HEK293 (cell line): ENCODE measurements around the gene SSH3.

Experiments used
- CTCF ChIA-PET: fragments of 350-600 bp; formaldehyde crosslinking; extraction: SDS; loops from one replicate; lab custom pipeline; 2021; ENCODE audit warnings: antibody characterized with exemption; lab: Yijun Ruan, JAX
- POLR2A ChIA-PET: fragments of 300-600 bp; formaldehyde crosslinking; extraction: SDS; loops from one replicate; lab custom pipeline; 2020; ENCODE audit warnings: antibody characterized with exemption, inconsistent platforms; lab: Yijun Ruan, JAX
- H3K27ac ChIP-seq: fragments of 200-500 bp; sonication (Bioruptor generic); 2 replicates; pipeline ENCODE4 v1.5.1; 2014; ENCODE audit warnings: low read depth, low read length, control low read depth, inconsistent platforms; ENCODE audit errors: extremely low read depth
- H3K36me3 ChIP-seq, 2 experiments: fragments of 200-500 bp in 1 of 2; sonication (Bioruptor generic) in 1 of 2; 1 replicate in 1 of 2; 2 replicates in 1 of 2; pipeline ENCODE4 v1.5.1; 2014 to 2017; ENCODE audit warnings: inconsistent platforms in 2 of 2, low read length in 2 of 2; ENCODE audit not compliant: control insufficient read depth in 2 of 2, insufficient read depth in 1 of 2
- H3K4me1 ChIP-seq: fragments of 200-500 bp; sonication (Bioruptor generic); 2 replicates; pipeline ENCODE4 v1.5.1; 2014; ENCODE audit warnings: mild to moderate bottlenecking, low read length, inconsistent platforms; ENCODE audit not compliant: control insufficient read depth, insufficient read depth
- H3K4me3 ChIP-seq: 2 replicates; pipeline ENCODE4 v1.5.1; 2011; ENCODE audit warnings: low read depth, mild to moderate bottlenecking, control low read depth, low read length, moderate library complexity
- H3K9me3 ChIP-seq: fragments of 200-500 bp; sonication (Bioruptor generic); 2 replicates; pipeline ENCODE4 v1.5.1; 2014; ENCODE audit warnings: low read depth, low read length, inconsistent platforms; ENCODE audit not compliant: control insufficient read depth, insufficient read depth
- HIC1 ChIP-seq: fragments of 450-650 bp; formaldehyde crosslinking; IDR thresholded peaks from 2 replicates; pipeline ENCODE4 v1.5.1; 2016; ENCODE audit warnings: missing biosample characterization, missing genetic modification characterization
- PRDM10 ChIP-seq: fragments of 450-650 bp; formaldehyde crosslinking; IDR thresholded peaks from 2 replicates; pipeline ENCODE4 v1.5.1; 2016; ENCODE audit warnings: missing biosample characterization, missing genetic modification characterization
- TRIM28 ChIP-seq: IDR thresholded peaks from 2 replicates; pipeline ENCODE4 v1.6.1; 2011; ENCODE audit warnings: low read length, control low read depth, borderline replicate concordance
- TSHZ1 ChIP-seq: fragments of 450-650 bp; formaldehyde crosslinking; IDR thresholded peaks from 2 replicates; pipeline ENCODE4 v1.5.1; 2016; ENCODE audit warnings: missing biosample characterization, missing genetic modification characterization, borderline replicate concordance
- ZBTB17 ChIP-seq: fragments of 450-650 bp; formaldehyde crosslinking; IDR thresholded peaks from 2 replicates; pipeline ENCODE4 v1.5.1; 2016; ENCODE audit warnings: missing biosample characterization, missing genetic modification characterization
- ZNF133 ChIP-seq: fragments of 450-650 bp; formaldehyde crosslinking; IDR thresholded peaks from 2 replicates; pipeline ENCODE4 v1.5.1; 2016; ENCODE audit warnings: missing biosample characterization, missing genetic modification characterization
- ZNF266 ChIP-seq: fragments of 450-650 bp; formaldehyde crosslinking; IDR thresholded peaks from 2 replicates; pipeline ENCODE4 v1.5.1; 2016; ENCODE audit warnings: missing biosample characterization, missing genetic modification characterization, low read depth
- ZNF280D ChIP-seq: fragments of 450-650 bp; formaldehyde crosslinking; IDR thresholded peaks from 2 replicates; pipeline ENCODE4 v1.5.1; 2016; ENCODE audit warnings: missing biosample characterization, missing genetic modification characterization
- ZNF391 ChIP-seq: fragments of 450-650 bp; formaldehyde crosslinking; IDR thresholded peaks from 2 replicates; pipeline ENCODE4 v1.5.1; 2016; ENCODE audit warnings: low read depth, missing biosample characterization, missing genetic modification characterization, borderline replicate concordance
- ZNF48 ChIP-seq: fragments of 450-650 bp; formaldehyde crosslinking; IDR thresholded peaks from 2 replicates; pipeline ENCODE4 v1.5.1; 2016; ENCODE audit warnings: missing biosample characterization, missing genetic modification characterization
- ZNF530 ChIP-seq: fragments of 450-650 bp; formaldehyde crosslinking; IDR thresholded peaks from 2 replicates; pipeline ENCODE4 v1.5.1; 2016; ENCODE audit warnings: low read depth, missing biosample characterization, missing genetic modification characterization
- ZNF571 ChIP-seq: fragments of 450-650 bp; formaldehyde crosslinking; IDR thresholded peaks from 2 replicates; pipeline ENCODE4 v1.5.0; 2017; ENCODE audit warnings: missing biosample characterization, missing genetic modification characterization
- ZNF624 ChIP-seq: fragments of 450-650 bp; formaldehyde crosslinking; IDR thresholded peaks from 2 replicates; pipeline ENCODE4 v1.5.1; 2017; ENCODE audit warnings: missing biosample characterization, missing genetic modification characterization
- ZNF664 ChIP-seq: fragments of 450-650 bp; formaldehyde crosslinking; IDR thresholded peaks from 2 replicates; pipeline ENCODE4 v1.5.1; 2016; ENCODE audit warnings: missing biosample characterization, missing genetic modification characterization
- ZNF677 ChIP-seq: fragments of 450-650 bp; IDR thresholded peaks from 2 replicates; pipeline ENCODE4 v1.5.0; 2018; ENCODE audit warnings: missing biosample characterization, mild to moderate bottlenecking, missing genetic modification characterization, moderate library complexity
- TF ChIP-seq, protein P1 (sequence below): fragments of 450-650 bp; formaldehyde crosslinking; conservative IDR thresholded peaks from 2 replicates; pipeline ENCODE4 v1.5.1; 2016; ENCODE audit warnings: low read depth, missing biosample characterization, missing genetic modification characterization
- TF ChIP-seq, protein P2 (sequence below): fragments of 450-650 bp; formaldehyde crosslinking; IDR thresholded peaks from 2 replicates; pipeline ENCODE4 v1.5.1; 2017; ENCODE audit warnings: missing biosample characterization, missing genetic modification characterization

SSH3 gene

GRCh38 chr11:67279589-67280340, 23.6 kb upstream of the SSH3 start:
- TF ChIP-seq, protein P1, sequence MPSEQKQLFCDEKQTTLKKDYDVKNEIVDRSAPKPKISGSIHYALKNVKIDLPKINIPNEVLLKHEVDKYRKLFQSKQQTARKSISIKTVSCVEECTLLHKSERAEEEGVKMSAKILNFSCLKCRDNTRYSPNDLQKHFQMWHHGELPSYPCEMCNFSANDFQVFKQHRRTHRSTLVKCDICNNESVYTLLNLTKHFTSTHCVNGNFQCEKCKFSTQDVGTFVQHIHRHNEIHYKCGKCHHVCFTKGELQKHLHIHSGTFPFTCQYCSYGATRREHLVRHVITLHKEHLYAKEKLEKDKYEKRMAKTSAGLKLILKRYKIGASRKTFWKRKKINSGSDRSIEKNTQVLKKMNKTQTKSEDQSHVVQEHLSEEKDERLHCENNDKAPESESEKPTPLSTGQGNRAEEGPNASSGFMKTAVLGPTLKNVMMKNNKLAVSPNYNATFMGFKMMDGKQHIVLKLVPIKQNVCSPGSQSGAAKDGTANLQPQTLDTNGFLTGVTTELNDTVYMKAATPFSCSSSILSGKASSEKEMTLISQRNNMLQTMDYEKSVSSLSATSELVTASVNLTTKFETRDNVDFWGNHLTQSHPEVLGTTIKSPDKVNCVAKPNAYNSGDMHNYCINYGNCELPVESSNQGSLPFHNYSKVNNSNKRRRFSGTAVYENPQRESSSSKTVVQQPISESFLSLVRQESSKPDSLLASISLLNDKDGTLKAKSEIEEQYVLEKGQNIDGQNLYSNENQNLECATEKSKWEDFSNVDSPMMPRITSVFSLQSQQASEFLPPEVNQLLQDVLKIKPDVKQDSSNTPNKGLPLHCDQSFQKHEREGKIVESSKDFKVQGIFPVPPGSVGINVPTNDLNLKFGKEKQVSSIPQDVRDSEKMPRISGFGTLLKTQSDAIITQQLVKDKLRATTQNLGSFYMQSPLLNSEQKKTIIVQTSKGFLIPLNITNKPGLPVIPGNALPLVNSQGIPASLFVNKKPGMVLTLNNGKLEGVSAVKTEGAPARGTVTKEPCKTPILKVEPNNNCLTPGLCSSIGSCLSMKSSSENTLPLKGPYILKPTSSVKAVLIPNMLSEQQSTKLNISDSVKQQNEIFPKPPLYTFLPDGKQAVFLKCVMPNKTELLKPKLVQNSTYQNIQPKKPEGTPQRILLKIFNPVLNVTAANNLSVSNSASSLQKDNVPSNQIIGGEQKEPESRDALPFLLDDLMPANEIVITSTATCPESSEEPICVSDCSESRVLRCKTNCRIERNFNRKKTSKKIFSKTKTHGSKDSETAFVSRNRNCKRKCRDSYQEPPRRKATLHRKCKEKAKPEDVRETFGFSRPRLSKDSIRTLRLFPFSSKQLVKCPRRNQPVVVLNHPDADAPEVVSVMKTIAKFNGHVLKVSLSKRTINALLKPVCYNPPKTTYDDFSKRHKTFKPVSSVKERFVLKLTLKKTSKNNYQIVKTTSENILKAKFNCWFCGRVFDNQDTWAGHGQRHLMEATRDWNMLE (tag by site-specific recombination), result no peak
- no peak for TF ChIP-seq ZNF664 (tag by site-specific recombination)
- no peak for TF ChIP-seq TSHZ1 (tag by site-specific recombination)
- TF ChIP-seq PRDM10, result no peak
- no peak for TF ChIP-seq ZNF133 (tag by site-specific recombination)
- no peak for TF ChIP-seq ZNF677
- no peak for TF ChIP-seq ZNF266
- TF ChIP-seq ZNF624 (tag by site-specific recombination), result no peak
- TF ChIP-seq ZNF571 (tag by site-specific recombination), result no peak
- no peak for TF ChIP-seq ZBTB17
- no peak for TF ChIP-seq ZNF391
- TF ChIP-seq ZNF280D (tag by site-specific recombination), result no peak
- TF ChIP-seq ZNF48 (tag by site-specific recombination), result no peak
- TF ChIP-seq HIC1, result no peak
- TF ChIP-seq ZNF530 (tag by site-specific recombination), result no peak
- TF ChIP-seq, protein P2, sequence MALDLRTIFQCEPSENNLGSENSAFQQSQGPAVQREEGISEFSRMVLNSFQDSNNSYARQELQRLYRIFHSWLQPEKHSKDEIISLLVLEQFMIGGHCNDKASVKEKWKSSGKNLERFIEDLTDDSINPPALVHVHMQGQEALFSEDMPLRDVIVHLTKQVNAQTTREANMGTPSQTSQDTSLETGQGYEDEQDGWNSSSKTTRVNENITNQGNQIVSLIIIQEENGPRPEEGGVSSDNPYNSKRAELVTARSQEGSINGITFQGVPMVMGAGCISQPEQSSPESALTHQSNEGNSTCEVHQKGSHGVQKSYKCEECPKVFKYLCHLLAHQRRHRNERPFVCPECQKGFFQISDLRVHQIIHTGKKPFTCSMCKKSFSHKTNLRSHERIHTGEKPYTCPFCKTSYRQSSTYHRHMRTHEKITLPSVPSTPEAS (tag by site-specific recombination), result no peak
- no peak for TF ChIP-seq TRIM28
- H3K4me1 ChIP-seq, result peaks cover 4% of the 10 kb centered on the region
- H3K36me3 ChIP-seq, result peaks cover 0 to 76% of the 10 kb centered on the region in 2 experiments; a peak in 2 of 3 replicates
- ChIA-PET POLR2A (no interaction called here), CTCF (interaction anchor here (0.7 kb wide), 1 partner anchor 8 kb away, joined by 4 read pairs; no protein-coding TSS in a partner anchor)
- H3K4me3 ChIP-seq, result no peak overlapping the region
- no peak overlapping the region for H3K27ac ChIP-seq
- no peaks in the 10 kb centered on the region for H3K9me3 ChIP-seq
